M059J (cell line): ENCODE data around the gene TRIP4. TPM values are rescaled to one million over a fixed set of nuclear protein-coding genes. Genes with fewer than 3 reads are reported as not detected.
A peak's percentile ranks its signal among the peaks of the same experiment; 100 is the strongest.
"Not testable (repeated sequence)": the region's sequence is repeated elsewhere in the genome, so short reads cannot be mapped to it uniquely, and the experiment has no call there.

Experiments used
- DNase-seq: peaks from one replicate; pipeline ENCODE4 v3.0.0-alpha.2; 2012; ENCODE audit warnings: low read depth
- total RNA-seq: library from RNA; depleted of rRNA; stranded (reverse); fragments of >200 nt; shearing (Covaris generic); gene quantifications from 2 replicates; pipeline ENCODE4 v1.2.3, GENCODE V29; 2014; rRNA removed

Gene TRIP4
- total RNA-seq: 10.5 and 10.6 TPM in 2 replicates

DNA sequence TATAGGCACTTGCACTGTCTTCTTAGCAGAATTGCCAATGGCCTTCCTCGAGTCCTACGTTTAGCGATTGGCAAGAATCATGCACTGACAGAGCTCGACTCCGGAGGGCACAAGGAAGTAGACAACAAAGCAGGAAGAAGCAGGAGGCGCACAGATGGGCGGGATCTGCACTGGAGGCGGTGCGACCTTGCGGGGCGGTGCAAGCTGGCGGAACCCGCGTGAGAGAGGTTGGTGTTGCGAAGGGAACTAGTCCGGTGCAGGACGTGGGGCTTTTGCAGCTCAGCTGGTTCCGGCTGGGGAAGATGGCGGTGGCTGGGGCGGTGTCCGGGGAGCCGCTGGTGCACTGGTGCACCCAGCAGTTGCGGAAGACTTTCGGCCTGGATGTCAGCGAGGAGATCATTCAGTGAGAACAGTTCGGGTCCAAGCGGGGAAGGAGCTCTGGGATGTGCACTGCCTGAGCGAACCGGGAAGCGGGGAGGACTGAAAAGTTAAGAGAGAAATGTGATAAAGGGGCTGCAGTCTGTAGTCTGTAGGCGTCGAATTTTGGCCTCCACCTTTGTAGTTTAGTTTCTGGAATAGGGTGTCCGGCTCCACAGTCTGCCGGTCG is at the start of gene TRIP4:
Gene TRIP4, plus strand, starts transcription at position 275 of the 607 bp plus-strand sequence. Its CDS starts 28 bp downstream, at position 303.
- peak; percentile 95 for DNase-seq

DNA sequence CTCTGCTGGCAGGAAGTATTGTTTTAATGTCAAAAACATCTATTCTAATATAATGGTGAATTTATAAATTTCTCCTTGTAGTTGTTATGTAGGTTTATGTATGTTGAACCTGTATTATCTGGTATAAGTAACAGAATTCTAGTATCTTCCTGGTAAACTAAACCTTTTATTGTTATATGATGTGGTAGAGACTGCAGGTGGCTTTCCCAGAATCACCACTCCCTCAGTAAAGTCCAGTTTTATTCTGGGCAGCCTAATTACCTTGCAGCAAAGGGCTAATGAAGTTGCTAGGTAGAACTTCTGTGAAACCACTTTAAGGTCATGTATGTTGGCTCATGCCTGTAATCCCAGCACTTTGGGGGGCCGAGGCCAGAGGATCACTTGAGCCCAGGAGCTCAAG is 47.3 kb upstream of the TRIP4 start:
- DNase-seq: no peak

DNA sequence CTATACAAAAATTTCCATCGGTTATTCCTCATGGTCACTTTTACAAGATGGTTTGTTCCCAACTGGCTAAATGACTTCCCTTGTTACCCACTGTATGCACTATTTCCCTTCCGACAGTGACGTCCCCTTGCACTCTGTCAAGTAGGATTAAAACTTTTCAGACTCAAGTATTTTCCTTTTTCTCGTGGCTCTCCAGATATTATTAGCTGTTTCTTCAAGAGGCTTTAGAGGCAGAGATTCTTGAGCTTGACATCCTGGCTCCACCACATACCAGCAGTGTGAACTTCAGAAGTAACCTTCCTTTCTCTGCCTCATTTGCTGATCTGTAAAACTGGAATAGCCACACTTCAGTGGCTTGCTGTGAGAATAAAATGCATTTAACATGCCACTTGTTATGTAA is 45.7 kb upstream of the TRIP4 start:
- no peak for DNase-seq

DNA sequence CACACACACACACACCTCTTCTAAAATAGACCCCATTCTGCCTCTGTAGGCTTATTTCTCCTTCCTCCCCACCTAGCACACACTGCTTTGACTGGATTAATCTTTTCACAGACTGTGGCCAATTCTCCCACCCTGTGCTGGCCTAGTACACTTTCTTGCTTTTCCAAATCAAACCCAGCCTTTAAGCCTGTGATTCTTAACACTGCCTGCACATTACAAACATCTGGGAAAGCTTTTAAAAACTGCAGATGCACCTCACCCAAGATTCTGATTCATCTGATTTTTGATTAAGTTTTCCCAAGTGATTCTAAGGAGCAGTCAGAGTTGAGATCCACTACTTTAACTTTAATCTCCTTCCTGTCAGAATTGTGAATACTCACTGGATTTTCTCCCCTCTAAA is 44.4 kb upstream of the TRIP4 start:
- no peak for DNase-seq

DNA sequence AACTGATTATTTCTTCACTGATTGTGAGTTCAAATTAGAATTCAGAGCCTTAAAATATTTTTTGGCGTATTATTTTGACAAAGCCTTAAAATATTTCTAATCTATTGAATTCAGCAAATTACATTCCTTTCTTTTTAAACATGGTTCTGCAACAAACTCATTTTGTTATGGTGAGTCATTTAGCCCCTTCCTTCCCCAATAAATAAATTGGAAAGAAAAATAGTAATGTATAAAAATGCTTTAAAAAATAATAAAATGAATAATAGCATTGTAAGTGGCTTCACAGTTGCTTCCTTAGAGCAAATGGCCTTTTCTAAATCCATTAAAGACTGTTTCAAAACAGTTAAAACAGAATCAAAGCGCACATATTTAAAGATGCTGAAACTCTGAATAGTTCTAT is 43.8 kb upstream of the TRIP4 start:
- DNase-seq: no peak

DNA sequence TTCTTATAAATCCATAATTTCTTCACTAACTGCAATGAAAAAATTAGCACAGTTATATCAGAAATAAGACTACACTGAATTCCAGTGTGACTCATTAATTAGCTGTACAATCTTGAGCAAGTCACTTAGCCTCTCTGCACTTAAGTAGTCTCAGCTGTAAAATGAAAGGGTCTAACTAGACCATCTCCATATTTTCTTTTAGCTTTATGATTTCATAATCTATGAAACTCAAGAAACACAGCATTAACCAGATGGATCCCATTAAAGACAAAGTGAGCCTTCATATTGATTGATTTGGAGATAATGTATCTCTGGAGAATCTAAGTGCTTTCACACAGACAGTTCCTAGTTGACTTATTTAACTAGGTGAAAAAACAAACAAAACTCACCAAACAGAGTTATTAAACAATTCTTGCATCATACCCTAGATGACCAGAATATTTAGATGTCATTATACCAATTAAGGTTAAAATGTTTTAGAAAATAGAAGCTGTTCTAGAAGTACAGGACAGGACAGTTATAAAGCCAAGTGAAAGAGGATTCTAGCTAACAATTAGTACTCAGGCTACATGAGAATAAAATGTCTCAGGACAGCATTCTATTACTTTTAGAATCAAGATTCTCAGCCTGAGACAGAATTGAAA is 42.9 kb upstream of the TRIP4 start:
- DNase-seq: peak; percentile 34

DNA sequence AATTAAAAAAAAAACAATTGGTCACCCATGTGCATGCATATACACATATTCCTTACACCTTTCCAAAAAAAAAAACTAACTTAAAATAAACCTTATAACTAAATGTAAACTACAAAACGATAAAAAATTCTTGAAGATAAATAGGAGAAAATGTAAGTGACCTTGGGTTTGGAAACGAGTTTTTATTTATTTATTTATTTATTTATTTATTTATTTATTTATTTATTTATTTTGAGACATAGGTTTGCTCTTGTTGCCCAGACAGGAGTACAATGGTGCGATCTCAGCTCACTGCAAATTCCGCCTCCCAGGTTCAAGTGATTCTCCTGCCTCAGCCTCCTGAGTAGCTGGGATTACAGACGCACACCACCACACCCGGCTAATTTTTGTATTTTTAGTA is 41.4 kb upstream of the TRIP4 start:
- DNase-seq: not testable (repeated sequence)

DNA sequence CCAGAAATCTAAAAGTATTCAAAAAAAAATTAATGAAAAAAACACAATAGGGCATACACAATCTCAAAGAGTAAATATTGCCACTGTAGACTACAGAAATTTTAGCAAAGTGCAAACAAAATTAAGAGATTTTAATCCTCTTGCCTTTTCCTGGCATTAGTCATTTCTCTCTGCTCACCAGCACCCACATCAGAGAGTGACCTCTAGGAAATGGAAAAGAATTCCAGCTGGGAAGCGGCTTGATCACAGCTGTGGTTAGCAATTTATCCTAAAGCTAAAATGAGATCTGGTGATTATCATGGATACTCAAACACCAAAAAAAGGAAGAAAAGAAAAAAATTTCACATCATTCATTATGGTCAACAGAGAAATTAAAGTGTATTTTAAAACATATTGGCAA is 39.2 kb upstream of the TRIP4 start:
- DNase-seq: peak; percentile 52

DNA sequence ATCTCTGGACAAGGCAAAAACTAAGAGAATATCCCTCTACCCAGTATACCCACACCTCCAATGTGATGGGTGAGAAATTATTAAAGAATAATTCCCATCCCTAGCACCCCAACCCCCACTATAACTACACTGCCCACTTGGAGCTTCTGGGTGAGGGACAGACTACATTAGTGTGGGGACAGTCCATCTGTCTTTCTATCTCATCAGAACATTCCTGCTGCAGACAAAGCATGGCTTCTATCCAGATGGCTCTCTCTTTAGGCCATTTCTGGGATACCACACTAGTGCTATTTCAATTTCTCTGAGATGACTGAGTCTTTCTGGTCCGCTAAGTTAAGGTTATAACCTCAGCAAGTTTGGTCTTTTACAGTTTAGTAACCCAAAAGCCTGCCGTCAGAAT is 38.3 kb upstream of the TRIP4 start:
- peak; percentile 15 for DNase-seq

DNA sequence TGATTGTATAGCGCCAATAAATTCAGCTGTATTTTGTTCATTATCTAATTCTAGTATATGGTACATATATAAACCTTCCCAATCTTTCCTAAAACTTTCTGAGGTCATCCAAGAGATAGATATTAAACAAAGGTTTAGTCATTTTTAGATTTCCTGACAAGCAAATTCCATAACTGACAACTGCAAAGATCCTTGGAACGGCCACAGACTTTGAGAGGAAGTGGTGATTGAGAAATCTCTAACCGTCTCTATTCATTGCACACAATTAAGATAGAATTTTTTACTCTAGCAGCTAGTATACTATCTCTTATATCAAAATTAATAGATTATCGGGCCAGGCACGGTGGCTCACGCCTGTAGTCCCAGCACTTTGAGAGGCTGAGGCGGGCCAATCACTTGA is 36.4 kb upstream of the TRIP4 start:
- peak; percentile 12 for DNase-seq

DNA sequence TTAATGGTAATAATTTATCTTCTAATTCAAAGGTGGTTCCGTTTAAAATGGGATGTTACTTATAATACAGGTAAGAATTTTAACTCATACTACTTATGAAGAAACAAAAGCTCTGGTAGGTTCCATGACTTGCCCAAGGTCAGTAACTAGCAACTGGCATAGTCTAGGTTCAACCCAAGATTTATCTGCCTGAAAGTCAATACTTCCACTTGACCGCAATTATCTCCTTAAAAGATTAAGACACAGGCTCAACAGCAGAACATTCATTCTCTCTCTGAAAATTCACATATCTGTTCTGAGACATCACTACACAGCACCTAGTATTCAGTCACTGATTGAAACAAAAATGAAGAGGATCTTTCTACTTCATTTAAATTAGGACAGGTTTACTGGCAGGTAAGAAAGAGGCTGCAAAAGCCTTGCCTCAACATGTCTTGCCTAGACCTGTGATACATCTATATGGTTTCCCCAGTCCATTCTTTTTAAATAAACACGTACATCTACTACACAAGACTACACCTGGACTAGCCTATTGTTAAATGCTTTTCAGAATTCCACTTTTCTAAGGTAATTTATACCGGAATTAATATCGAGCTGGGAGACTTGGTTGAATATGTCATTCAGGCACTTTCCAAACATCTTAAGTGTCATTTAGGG is 32.8 kb upstream of the TRIP4 start:
- no peak for DNase-seq

DNA sequence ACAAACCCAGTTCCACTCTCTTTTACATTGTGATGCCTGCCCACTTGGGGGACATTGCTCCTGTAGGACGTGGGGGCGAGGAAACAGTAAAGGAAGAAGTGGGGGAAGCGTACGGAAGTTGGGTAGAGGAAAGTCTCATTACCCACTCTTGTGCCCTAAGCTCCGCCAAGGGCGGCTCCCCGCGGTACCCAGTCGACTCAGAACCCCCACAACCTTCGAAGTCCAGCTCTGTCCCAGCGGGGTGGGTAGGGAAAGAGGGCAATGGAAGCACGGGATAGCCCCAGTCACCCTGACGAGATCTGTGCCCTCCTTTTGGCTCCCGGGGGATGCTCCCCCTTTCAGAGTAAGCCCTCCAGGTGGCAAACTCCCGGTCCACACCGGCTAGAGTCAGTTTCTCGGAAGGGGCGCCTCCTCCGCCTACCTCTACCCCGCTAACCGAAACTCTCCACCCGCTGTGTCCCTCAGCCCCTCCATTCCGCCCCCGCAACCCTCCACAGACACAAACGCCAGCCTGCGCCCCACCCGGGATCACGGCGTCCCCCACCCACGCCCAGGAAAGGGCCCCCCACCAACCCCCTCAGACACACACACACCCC is 32.2 kb upstream of the TRIP4 start:
- DNase-seq: peak; percentile 33

DNA sequence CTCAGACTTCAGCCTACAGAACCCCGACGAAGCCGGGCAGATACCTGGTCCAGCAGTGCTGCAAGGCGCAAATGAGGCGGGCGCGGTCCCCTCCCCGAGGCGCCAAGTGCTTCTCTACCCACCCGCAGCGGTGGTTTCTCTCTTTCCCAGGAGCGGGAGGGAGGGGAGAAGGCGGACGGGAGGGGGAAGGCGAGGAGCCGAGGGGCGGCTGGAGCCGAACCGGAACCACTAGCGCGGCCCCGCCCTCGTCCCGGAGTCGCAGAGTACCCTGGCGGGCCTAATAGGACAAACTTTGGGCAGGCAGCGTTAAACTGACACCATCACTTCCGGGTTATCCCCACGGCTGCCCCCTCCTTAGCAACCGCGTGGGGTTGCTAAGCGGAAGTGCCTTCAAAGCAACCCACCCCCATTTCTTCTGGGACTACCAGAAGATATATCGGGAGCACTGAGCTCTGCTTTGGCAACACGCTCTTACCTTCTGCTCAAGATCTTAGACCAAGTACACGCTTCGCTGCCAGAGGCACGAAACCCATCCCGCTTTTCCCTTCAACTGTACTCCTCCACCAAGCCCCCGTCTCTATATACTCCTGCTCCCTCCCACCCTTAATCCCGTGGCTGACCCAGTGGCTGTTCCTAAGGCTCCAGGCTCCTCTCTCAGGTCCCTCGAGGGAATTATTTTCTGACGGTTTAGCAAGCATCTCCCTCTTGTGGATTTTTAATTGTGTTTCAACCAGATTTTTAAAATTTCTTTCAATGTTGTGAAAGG is 31.5 kb upstream of the TRIP4 start, which contains the start of gene CSNK1G1:
Gene CSNK1G1, minus strand, starts transcription at position 230 of the 766 bp plus-strand sequence. CDS start 55,674 bp downstream, outside the sequence.
- peak; percentile 98 for DNase-seq

DNA sequence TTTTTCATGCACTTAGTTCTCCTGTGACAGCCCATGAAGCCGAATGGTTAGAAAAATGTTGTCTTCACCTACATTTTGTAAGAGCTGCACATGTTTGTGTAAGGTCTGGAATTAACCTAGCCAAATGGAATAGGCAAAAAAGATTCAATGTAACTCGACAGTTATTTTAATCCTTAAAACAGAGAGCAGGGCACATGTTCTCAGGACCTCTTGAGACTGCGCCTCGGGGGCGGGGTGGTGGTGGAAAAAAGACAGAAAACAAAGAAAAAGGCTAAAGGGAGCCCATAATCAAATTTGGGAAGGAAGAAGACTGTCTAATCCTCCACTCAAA is 31.0 kb upstream of the TRIP4 start:
- no peak for DNase-seq

DNA sequence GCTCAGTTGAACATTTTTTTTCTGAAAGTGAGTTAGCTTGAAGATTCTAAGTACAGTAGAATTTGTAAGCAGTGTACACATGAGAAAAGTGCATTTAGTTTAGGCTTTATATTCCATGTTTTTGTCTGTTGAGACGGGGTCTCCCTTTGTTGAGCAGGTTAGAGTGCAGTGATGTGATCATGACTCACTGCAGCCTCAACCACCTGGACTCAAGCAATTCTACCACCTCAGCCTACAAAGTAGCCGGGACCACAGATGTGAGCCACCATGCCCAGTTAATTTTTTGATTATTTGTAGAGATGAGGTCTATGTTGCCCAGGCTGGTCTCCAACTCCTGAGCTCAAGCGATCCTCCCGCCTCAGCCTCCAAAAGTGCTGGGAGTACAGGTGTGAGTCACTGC is 26.4 kb upstream of the TRIP4 start:
- no peak for DNase-seq

DNA sequence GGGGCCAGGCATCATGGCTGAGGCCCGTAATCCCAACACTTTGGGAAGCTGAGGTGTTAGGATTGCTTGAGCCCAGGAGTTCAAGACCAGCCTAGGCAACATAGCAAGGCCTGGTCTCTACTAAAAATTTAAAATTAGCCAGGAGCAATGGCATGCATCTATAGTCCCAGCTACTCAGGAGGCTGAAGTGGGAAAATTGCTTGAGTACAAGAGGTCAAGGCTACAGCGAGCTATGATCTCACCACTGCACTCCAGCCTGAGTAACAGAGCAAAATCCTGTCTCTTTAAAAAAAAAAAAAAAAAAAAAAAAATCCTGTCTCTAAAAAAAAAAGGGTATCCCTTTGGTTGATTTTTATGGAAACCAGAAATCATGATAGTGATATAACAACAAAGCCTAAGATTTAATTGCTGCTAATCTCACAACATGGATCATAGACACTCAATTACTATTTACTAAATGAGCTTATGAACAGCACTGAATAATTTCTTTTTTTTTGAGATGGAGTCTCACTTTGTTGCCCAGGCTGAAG is 18.5 kb upstream of the TRIP4 start:
- DNase-seq: no peak

DNA sequence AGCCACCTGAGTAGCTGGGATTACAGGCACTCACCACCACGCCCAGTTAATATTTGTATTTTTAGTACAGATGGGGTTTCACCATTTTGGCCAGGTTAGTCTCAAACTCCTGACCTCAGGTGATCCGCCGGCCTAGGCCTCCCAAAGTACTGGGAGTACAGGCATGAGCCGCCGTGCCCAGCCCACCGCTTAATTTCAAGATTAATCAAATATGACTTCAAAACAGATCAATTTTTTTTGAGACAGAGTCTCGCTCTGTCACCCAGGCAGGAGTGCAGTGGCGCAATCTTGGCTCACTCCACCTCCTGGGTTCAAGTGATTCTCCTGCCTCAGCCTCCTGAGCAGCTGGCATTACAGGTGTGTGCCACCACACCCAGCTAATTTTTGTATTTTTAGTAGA is 16.3 kb upstream of the TRIP4 start:
- DNase-seq: not testable (repeated sequence)

DNA sequence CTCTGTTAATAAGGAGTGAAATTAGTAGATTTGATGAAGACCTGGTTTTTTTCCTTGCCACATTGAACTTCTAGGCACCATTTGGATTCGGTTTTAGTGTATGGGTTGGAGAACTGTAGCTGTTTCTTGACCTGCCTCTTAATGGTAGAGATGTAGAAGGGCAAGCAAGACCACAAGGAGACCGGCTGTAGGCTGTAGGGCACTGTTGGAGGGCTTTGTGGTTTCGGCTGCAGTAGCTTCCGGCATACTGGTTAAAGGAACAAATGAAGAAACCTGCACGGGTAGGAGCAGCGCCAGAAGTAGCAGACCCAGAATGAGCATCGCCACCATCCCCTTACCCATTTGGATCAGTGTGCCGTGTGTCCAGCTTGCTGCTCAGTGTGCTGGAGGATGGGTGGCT is 14.3 kb upstream of the TRIP4 start:
- no peak for DNase-seq

DNA sequence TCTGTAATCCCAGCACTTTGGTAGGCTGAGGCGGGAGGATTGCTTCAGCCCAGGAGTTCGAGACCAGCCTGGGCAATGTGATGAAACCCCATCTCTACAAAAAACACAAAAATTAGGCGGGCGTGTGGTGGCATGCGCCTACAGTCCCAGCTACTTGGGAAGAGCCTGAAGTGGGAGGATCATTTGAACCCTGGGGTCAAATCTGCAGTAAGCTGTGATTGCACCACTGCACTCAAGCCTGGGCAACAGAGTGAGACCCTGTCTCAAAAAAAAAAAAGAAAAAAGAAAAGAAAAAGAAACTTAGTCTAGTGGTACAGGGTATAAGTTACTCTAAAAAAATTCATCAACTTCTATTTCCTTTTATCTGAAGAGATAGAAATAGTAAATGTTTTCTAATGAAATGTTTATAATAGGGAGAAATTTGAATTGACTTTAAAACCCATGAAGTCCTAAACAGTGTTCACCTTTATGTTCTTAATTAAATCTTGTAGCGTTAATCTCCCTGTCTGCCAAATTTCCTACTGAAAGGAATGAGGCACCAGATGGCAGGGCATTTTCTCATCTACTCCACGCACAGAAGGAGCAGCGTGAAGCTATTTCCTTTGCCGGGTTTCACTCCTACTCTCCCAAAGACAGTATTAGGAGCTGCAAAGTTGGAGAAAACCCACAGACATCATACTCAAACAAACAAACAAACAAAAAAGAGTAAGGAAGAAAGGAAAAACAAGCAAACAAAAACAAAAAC is 8.2 kb upstream of the TRIP4 start:
- DNase-seq: peak; percentile 9

DNA sequence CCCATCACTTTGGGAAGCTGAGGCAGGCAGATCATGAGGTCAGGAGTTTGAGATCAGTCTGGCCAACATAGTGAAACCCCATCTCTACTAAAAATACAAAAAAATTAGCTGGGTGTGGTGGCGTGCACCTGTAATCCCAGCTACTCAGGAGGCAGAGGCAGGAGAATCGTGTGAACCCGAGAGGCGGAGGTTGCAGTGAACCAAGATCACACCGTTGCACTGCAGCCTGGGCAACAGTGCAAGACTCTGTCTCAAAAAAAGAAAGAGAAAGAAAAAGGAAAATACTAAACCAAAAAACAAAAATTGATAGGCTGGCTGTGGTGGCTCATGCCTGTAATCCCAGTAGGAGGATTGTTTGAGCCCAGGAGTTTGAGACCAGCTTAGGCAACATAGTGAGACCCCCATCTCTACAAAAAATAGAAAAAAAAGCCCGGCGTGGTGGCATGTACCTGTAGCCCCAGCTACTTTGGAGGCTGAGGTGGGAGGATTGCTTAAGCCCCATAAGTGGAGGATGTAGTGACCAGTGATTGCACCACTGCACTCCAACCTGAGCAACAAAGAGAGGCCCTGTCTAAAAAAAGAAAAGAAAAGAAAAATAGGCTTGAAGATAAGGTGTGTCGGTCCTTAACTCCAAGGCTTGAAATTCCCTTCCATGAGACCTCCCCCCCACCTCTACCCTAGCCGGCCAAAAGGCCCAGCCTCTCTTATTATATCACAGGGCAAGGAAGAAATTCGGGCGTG is 7.3 kb upstream of the TRIP4 start:
- DNase-seq: not testable (repeated sequence)
